HL-60/S4 (cell line): ENCODE data around the gene GPR63.

ENCODE experiments used
- in situ Hi-C: fragments of 300-500 bp; cut with MboI; formaldehyde crosslinking; loops from 2 replicates; pipeline ENCODE4 v1.14.3; 2022; ENCODE audit warnings: low sequenced_read_pairs

Gene GPR63

GRCh38 chr6:96823743-96824142 is 13.5 kb downstream of the GPR63 start:
- in situ Hi-C loops = no loop called here

GRCh38 chr6:96821034-96821433 is 16.2 kb downstream of the GPR63 start:
- in situ Hi-C loops = no loop called here

GRCh38 chr6:96816301-96816817 is 20.9 kb downstream of the GPR63 start:
- in situ Hi-C loops = no loop called here

GRCh38 chr6:96814625-96815024 is 22.7 kb downstream of the GPR63 start:
- in situ Hi-C loops = no loop called here

GRCh38 chr6:96812077-96812703 is 25.1 kb downstream of the GPR63 start:
- in situ Hi-C loops = no loop called here

- in situ Hi-C loops = no loop called here
These were observed 25.6 kb downstream of the GPR63 start for GRCh38 chr6:96811670-96812069.

DNA sequence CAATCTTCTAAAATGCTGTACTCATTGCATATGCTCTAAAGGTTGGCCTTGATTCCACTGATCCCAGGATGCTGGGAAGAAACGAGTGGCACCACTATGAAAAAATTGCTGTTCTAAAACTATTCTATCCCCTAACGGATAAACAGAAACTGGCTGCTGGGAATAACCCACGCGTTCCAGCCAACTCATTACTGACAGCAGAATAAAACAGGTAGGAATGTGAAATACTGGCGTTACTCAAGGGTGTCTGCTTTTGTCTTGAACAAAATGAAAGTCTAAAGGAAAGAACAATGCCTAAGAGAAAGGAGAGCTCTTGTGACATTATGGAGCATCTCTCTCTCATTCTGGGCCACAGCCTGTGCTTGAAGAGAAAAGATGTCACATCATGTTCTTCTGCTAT is 26.1 kb downstream of the GPR63 start:
- in situ Hi-C loops = no loop called here

DNA sequence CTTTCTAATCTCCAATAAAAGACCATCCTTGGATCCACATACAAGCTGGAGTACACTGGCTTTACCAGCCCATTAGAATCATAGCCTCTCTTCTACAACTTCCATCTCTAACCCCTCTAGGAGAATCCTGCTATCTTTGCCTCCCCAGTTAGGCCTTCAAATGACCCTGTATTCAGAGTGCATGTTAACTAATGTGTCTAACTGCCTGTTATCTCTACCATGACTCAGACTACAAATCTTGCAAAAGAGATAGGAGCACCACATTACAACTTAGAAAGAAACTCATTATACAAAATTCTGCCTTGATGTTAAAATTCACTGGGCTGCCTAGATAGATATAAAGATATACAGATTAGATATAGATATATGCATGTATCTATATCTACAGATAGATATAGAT is 28.2 kb downstream of the GPR63 start:
- in situ Hi-C loops = no loop called here

- in situ Hi-C loops = no loop called here
These were observed 34.2 kb downstream of the GPR63 start for GRCh38 chr6:96803106-96803481.

DNA sequence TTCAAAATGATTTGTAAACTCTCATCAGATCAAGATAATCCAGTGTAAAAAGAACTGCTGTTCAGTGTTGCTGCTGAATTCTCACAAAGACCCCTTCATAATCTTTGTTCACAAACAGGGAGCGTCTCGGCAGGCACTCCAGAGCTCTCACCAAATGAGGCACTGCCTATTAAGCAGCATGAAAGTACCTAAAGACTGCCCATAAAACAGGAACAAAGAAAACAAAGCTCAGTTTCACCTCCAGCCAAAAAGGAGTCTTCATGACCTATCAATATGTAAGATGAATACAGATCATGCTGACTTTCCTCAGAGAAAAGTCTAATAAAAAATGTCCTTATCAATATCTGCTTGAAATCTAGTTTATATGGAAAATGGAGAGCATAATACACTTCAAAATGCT is 41.8 kb downstream of the GPR63 start:
- in situ Hi-C loops = no loop called here

DNA sequence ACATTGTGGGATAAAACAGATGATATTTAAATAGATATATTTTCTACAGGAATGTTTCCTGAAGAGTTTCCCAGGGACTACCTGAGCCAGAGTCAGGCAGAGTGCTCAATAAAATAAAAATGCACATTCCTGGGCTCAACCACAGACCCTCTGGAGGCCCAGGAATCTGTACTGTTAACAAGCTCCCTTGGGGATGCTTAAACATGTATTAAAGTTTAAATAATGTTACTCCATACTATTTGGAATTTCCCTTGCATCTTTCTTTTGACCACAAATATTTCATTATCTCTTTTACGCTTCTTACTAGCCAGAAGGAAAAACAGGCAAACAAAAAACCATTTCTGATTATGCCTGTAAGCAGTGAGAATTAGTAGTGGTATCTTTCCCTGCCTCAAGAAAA is 42.3 kb downstream of the GPR63 start:
- in situ Hi-C loops = no loop called here

GRCh38 chr6:96792561-96793190 is 44.6 kb downstream of the GPR63 start:
- in situ Hi-C loops = no loop called here

GRCh38 chr6:96789871-96790270 is 47.4 kb downstream of the GPR63 start:
- in situ Hi-C loops = no loop called here

- in situ Hi-C loops = no loop called here
These were observed 49.3 kb downstream of the GPR63 start for GRCh38 chr6:96787846-96788580.

GRCh38 chr6:96786336-96786735 is 50.9 kb downstream of the GPR63 start:
- in situ Hi-C loops = no loop called here

DNA sequence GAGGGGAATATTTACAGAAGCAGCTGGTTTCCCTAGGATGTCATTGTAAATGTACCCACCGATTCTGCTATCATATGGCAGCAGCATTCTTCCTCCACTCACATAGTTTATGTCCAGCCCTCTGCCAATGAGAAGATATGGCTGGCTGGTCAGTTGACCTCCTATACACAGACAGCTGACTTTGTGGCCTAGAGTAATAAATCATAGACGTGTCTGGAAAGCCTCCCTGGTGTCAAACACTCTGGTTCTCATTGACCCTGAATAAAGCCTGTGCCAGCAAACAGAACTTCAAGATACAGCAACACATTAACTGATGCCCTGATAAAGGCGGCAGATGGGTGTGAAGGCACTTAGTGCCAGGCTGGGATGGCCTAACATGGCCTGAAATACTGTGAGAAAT is 52.6 kb downstream of the GPR63 start:
- in situ Hi-C loops = no loop called here

- in situ Hi-C loops = no loop called here
These were observed 54.0 kb downstream of the GPR63 start for GRCh38 chr6:96783307-96783706.

DNA sequence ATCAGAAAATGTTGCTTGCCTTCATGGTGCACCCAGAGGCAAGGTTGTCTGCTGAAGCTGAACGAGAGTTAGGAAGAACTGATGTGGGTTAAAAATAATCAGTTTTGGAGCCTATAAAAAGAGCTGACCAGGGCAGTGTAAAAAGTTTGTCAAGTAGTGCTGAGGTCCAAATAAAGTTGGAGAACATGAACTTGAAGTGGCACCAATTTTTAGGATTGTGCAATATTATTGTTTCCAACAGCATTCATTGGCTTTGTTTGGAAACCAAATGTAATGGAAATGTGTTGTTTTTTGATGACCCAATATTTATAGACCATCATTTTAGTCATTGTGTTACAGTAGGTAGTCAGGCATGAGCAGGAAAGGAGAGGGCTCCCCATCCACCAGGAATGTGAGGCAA is 55.7 kb downstream of the GPR63 start:
- in situ Hi-C loops = no loop called here

- in situ Hi-C loops = no loop called here
These were observed 60.2 kb downstream of the GPR63 start for GRCh38 chr6:96777113-96777512.

DNA sequence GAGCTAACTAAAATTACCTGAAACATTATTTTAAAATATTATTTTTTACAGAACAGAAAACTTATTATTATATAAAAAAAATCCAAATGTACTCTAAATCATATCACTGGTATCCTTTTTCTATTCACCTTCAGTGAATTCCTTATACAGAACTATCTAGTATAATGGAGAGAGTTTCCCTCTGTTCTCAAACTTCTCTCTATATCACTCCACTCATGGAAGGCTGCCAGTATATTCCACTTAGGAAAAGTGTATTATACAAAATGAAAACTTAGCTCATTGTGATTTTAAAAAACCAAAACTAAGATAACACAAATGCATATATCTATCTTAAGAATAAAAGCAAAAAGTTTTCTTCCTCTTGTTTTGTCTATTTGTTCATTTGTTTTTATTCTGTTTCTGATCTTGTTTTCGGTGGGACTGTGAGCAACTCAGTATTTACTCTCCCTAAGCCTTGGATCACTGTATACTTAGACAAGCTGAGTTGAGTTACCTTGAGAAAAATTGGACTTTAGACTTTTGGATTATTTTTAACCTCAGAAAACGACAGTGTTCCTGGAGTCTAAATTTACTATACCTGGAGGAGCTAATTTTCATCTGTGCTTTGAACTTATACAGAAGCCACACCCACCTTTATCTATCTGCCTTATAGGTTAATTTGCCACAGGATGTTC is 61.4 kb downstream of the GPR63 start:
- in situ Hi-C loops = no loop called here

DNA sequence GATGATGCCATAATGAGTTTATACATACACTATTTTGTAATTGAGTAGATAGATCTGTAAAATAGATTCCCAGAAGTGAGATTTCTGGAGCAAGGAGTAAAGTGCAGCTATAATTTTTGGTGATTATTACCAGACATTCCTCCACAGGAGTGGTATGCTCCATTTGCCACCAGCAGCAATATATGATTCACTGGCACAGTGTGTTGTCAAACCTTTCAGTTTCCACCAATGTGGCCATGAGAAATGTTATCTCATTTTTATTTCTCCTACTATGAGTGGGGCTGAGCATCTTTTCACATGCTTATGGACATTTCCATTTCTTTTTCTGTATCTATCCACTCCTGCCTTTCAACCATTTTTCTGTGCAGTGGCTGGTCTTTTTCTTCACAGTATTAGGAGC is 70.5 kb downstream of the GPR63 start:
- in situ Hi-C loops = no loop called here

GRCh38 chr6:96762599-96762998 is 74.7 kb downstream of the GPR63 start:
- in situ Hi-C loops = no loop called here
